Measurements from ENCODE around the gene PLXNA2.

The PLXNA2 gene

GRCh38 chr1:208163539-208163938, 80.6 kb downstream of the PLXNA2 start:
- no peak for DNase-seq (ENCODE audit: low read depth)
- no peak for TF ChIP-seq CTCF (IDR thresholded peaks at IDR 0.05; ENCODE audit: low read length, missing control alignments)
- no peak overlapping the region for H3K4me3 ChIP-seq (replicated peaks; ENCODE audit: low read depth, low read length)

- TF ChIP-seq CTCF (IDR thresholded peaks at IDR 0.05; ENCODE audit: low read length, missing control alignments) = no peak
- no peak overlapping the region for H3K4me3 ChIP-seq (replicated peaks; ENCODE audit: low read depth, low read length)
- DNase-seq (ENCODE audit: low read depth) = no peak
Observed at GRCh38 chr1:208162903-208163302, 81.3 kb downstream of the PLXNA2 start.

DNA sequence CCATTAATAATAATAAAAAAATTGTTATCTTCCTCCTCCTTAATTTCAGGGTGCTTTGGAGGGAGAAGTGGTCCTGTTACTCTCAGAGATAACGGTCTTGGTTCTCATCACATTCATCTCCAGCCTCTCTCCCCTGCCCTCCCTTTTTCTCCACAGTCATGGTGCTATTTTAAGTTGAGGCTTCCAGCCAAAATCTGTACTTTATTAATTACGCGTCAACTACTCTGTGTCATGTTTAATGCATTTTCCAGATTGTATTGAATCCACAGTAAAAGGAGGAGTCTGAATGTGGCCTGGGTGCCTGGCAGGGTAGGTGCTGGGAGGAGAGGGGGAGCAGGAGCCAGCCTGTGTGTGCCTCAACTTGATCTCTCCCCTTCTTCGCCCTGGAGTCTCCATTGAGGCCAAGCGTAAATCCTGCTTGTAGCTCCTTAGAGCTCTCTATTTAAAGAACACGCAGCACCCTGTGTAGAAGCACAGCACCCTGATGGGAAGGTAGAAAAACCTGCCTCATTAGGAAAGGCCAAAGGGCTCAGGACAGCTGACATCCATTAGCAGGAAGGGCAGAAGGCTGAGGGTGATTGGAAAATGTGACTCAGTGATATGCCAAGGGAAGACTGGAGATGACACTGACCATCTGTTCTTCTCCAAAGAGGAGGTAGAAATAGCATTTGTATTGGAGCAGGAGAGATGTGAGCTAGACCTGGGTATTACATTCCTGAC, 82.4 kb downstream of the PLXNA2 start:
- H3K4me3 ChIP-seq (replicated peaks; ENCODE audit: low read depth, low read length) = no peak overlapping the region
- DNase-seq (ENCODE audit: low read depth) = no peak
- no peak for TF ChIP-seq CTCF (IDR thresholded peaks at IDR 0.05; ENCODE audit: low read length, missing control alignments)

DNA sequence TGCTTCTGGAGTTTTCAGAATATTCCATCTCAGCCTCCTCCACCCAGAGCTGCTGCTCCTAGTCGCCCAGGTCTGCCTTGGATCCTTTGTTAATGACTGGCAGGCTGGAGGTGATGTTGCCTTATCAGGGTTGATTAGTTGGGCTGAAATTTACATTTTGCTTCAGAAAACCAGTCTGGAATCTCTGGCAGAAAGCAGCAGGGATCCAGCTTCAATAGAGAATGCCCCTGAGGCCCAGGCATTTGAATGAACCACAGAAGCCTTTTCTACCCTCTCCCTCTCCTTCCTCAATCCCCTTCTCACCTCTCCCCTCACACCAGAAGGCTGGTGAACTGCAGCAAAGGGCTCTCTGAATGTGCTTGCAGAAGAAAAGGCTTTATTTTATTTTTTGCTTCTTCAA, 83.2 kb downstream of the PLXNA2 start:
- DNase-seq (ENCODE audit: low read depth) = no peak
- H3K4me3 ChIP-seq (replicated peaks; ENCODE audit: low read depth, low read length) = no peak overlapping the region
- no peak for TF ChIP-seq CTCF (IDR thresholded peaks at IDR 0.05; ENCODE audit: low read length, missing control alignments)

- no peak for DNase-seq (ENCODE audit: low read depth)
- H3K4me3 ChIP-seq (replicated peaks; ENCODE audit: low read depth, low read length) = no peak overlapping the region
- TF ChIP-seq CTCF (IDR thresholded peaks at IDR 0.05; ENCODE audit: low read length, missing control alignments) = no peak
Observed at GRCh38 chr1:208160259-208160819, 83.8 kb downstream of the PLXNA2 start.

GRCh38 chr1:208159555-208160258, 84.5 kb downstream of the PLXNA2 start:
- peak; percentile 90 for DNase-seq (ENCODE audit: low read depth)
- no peak overlapping the region for H3K4me3 ChIP-seq (replicated peaks; ENCODE audit: low read depth, low read length)
- no peak for TF ChIP-seq CTCF (IDR thresholded peaks at IDR 0.05; ENCODE audit: low read length, missing control alignments)
